K562 (cell line): Measurements from ENCODE around the gene NUP43. TPM values are rescaled to one million over a fixed set of nuclear protein-coding genes. Genes with fewer than 3 reads are reported as not detected.

Experiments
- CBFA2T3 ChIP-seq: fragments of 450-650 bp; IDR thresholded peaks from 2 replicates; pipeline ENCODE4 v1.6.1; 2017
- FOXP1 ChIP-seq: sonication (generic); formaldehyde crosslinking; IDR thresholded peaks from 2 replicates; pipeline ENCODE4 v1.8.0; 2022; ENCODE audit warnings: mild to moderate bottlenecking, missing genetic modification reagents
- HMGN3 ChIP-seq: IDR thresholded peaks from 2 replicates; pipeline ENCODE4 v1.6.1; 2011; ENCODE audit warnings: borderline replicate concordance, low read depth, mild to moderate bottlenecking, mixed read lengths, low read length; ENCODE audit not compliant: insufficient read length; ENCODE audit errors: extremely low read depth
- KDM4B ChIP-seq, 2 experiments: fragments of 450-650 bp in 1 of 2; sonication (generic) in 1 of 2; IDR thresholded peaks; 2 replicates each; pipeline ENCODE4 v1.6.1; 2016 to 2017; ENCODE audit warnings: borderline replicate concordance in 2 of 2, antibody characterized with exemption in 1 of 2, low read depth in 1 of 2, mild to moderate bottlenecking in 1 of 2
- LCOR ChIP-seq: sonication (generic); formaldehyde crosslinking; IDR thresholded peaks from 2 replicates; pipeline ENCODE4 v1.8.0; 2022; ENCODE audit warnings: mild to moderate bottlenecking, missing genetic modification reagents
- PRPF4 ChIP-seq: fragments of 200-400 bp; formaldehyde crosslinking; IDR thresholded peaks from one replicate; pipeline ENCODE4 v1.6.1; 2017; ENCODE audit warnings: low read length, low read depth, mild to moderate bottlenecking; ENCODE audit not compliant: insufficient read depth, poor library complexity, severe bottlenecking
- RBBP5 ChIP-seq: fragments of 200-600 bp; sonication (generic); IDR thresholded peaks from 2 replicates; pipeline ENCODE4 v1.6.1; 2012; ENCODE audit warnings: borderline replicate concordance, mild to moderate bottlenecking, low read length, control low read depth, inconsistent platforms; ENCODE audit not compliant: insufficient read depth, poor library complexity, severe bottlenecking
- RFX5 ChIP-seq: IDR thresholded peaks from 2 replicates; pipeline ENCODE4 v1.6.1; 2011; ENCODE audit warnings: low read depth, mild to moderate bottlenecking, improper control_type of control experiment, low read length
- SMAD1 ChIP-seq: fragments of 150-350 bp; IDR thresholded peaks from 2 replicates; pipeline ENCODE4 v1.6.1; 2014; ENCODE audit warnings: low read length, low read depth; ENCODE audit not compliant: partially characterized antibody
- SRF ChIP-seq, 2 experiments: fragments of 250-450, 450-650 bp in 1 of 2; sonication (Bioruptor Pico) in 1 of 2; sonication (generic) in 1 of 2; formaldehyde crosslinking; IDR thresholded peaks; 2 replicates each; pipeline versions ENCODE4 v1.5.0 to v1.5.1; 2020 to 2022; ENCODE audit warnings: mild to moderate bottlenecking in 1 of 2, missing genetic modification reagents in 1 of 2
- STAT6 ChIP-seq: sonication (generic); formaldehyde crosslinking; IDR thresholded peaks from 2 replicates; pipeline ENCODE4 v1.8.1; 2023; ENCODE audit warnings: mild to moderate bottlenecking, missing genetic modification reagents
- TGIF2 ChIP-seq: sonication (generic); formaldehyde crosslinking; IDR thresholded peaks from 2 replicates; pipeline ENCODE4 v1.8.1; 2022; ENCODE audit warnings: mild to moderate bottlenecking, missing genetic modification reagents, moderate library complexity
- ZNF253 ChIP-seq: fragments of 250-450 bp; sonication (Bioruptor Pico); conservative IDR thresholded peaks from 2 replicates; pipeline ENCODE4 v1.6.1; 2021; ENCODE audit warnings: mild to moderate bottlenecking
- ZNF407 ChIP-seq: fragments of 450-650 bp; IDR thresholded peaks from 2 replicates; pipeline ENCODE4 v1.6.1; 2016; ENCODE audit warnings: low read depth
- polyA plus RNA-seq, 8 experiments: library from polyadenylated mRNA; depleted of rRNA in 4 of 8; stranded (reverse) in 5 of 8; unstranded in 3 of 8; fragments of >200 nt; fragmentation: Nextera tagmentation in 2 of 8; fragmentation: Illumina TruSeq in 1 of 8; extraction: Ambion mirVana in 2 of 8; extraction: Trizol in 1 of 8; gene quantifications; 2 replicates each; pipeline versions ENCODE4 v1.2.1 to v1.2.3, GENCODE V29; 2011 to 2014; ENCODE audit warnings: inconsistent platforms in 1 of 8, missing spikeins in 1 of 8
- total RNA-seq, 7 experiments: library from RNA; depleted of rRNA in 6 of 7; stranded (reverse); fragments of >200 nt in 6 of 7; fragmentation: Illumina TruSeq in 2 of 7; extraction: Trizol in 2 of 7; gene quantifications; 2 replicates each; pipeline versions ENCODE4 v1.2.1 to v1.2.3, GENCODE V29; 2011 to 2021; ENCODE audit warnings: low replicate concordance in 1 of 7
- TF ChIP-seq, protein P1 (sequence below): sonication (generic); formaldehyde crosslinking; IDR thresholded peaks from 2 replicates; pipeline ENCODE4 v1.8.0; 2022; ENCODE audit warnings: missing genetic modification reagents, mild to moderate bottlenecking, moderate library complexity, borderline replicate concordance

The NUP43 gene
- total and polyA plus RNA-seq, 9 of the 15 experiments (the other 6 are each of a cell fraction or from before 2014, with no cell fraction given) = 28.9 to 136 (median 67.4) TPM

DNA sequence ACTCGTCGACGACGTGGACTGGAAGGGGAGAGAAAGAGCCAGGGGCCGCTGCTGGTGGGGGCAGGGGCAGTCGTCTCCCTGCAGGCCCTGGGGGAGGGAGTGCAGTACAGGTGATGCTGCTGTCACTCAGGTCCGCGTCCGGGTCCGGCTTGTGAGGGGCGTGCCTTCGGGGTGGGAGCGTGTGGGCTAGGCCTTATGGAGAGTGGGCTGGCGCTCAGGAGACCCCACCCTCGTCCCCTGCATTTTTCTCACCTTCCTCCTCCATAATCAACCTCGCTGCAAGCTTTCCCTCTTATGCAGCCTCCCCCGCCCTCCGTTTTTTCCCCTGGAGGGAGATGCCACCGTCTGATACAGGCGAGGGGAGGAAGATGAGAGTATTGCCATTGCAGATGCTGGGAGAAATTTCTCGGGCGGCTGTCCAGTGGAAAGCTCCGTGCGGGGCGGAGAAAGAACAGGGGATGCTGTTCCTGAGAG lies 3.8 kb upstream of the NUP43 start (continued):
- TF ChIP-seq ZNF407 (no peak), SMAD1 (no peak), KDM4B (IDR thresholded peaks at IDR 0.05; ENCODE audit: borderline replicate concordance in 2 of 2, low read depth in 1 of 2) (no peak), TGIF2 (CRISPR knock-in tag) (0 out of 2 replicates have a peak, but pooled peaks have one; percentile 9), FOXP1 (CRISPR knock-in tag) (no peak; the same call in none of the 2 replicates), RFX5 (no peak), HMGN3 (no peak), RBBP5 (peak; percentile 65), CBFA2T3 (no peak), LCOR (CRISPR knock-in tag) (peak; percentile 84), ZNF253 (CRISPR knock-in tag) (no peak), SRF (CRISPR knock-in tag; IDR thresholded peaks at IDR 0.05) (0 out of 4 replicates have a peak, but pooled peaks of 1 of the 2 experiments have one; percentile 8), PRPF4 (no peak), STAT6 (CRISPR knock-in tag) (no peak)
- TF ChIP-seq, protein P1, sequence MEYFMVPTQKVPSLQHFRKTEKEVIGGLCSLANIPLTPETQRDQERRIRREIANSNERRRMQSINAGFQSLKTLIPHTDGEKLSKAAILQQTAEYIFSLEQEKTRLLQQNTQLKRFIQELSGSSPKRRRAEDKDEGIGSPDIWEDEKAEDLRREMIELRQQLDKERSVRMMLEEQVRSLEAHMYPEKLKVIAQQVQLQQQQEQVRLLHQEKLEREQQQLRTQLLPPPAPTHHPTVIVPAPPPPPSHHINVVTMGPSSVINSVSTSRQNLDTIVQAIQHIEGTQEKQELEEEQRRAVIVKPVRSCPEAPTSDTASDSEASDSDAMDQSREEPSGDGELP = peak; percentile 83
